ENCODE measurements around the gene VAV3. TPM values are rescaled to one million over a fixed set of nuclear protein-coding genes. Genes with fewer than 3 reads are reported as not detected.

VAV3 gene
- total RNA-seq, 1 donor from 2014 or later: 1.8 TPM

DNA sequence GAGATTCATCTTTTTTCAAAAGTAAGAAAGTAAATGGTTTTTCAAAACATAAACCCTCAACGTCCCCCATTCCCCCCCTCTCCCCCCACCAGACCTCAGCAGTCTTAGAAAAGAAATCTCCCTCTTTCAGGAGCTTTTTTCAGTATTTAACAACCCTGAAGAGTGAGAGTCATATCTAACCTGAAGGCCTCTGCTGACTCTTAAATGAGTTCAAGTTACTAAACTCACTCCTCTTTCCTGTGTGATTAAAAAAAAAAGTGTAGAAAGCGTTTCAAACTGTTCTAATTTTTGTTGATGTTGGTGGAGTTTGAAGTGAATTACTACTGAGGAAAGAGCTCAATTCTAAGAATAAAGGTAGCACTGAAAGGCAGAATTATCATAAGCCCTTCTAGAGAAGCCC is 93.7 kb downstream of the VAV3 start:
- no peak for DNase-seq (ENCODE audit: low spot score, unreplicated experiment)
- H3K9me3 Mint-ChIP-seq (ENCODE audit: low read depth): peaks cover 5% of the 10 kb centered on the region
- peaks cover 2% of the 10 kb centered on the region for H3K4me1 Mint-ChIP-seq (ENCODE audit: low read depth)
- H3K27ac Mint-ChIP-seq: no peak overlapping the region
- H3K36me3 Mint-ChIP-seq (ENCODE audit: insufficient read depth): no peaks in the 10 kb centered on the region
- TF ChIP-seq, protein P1, sequence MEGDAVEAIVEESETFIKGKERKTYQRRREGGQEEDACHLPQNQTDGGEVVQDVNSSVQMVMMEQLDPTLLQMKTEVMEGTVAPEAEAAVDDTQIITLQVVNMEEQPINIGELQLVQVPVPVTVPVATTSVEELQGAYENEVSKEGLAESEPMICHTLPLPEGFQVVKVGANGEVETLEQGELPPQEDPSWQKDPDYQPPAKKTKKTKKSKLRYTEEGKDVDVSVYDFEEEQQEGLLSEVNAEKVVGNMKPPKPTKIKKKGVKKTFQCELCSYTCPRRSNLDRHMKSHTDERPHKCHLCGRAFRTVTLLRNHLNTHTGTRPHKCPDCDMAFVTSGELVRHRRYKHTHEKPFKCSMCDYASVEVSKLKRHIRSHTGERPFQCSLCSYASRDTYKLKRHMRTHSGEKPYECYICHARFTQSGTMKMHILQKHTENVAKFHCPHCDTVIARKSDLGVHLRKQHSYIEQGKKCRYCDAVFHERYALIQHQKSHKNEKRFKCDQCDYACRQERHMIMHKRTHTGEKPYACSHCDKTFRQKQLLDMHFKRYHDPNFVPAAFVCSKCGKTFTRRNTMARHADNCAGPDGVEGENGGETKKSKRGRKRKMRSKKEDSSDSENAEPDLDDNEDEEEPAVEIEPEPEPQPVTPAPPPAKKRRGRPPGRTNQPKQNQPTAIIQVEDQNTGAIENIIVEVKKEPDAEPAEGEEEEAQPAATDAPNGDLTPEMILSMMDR (IDR thresholded peaks at IDR 0.05; ENCODE audit: unreplicated experiment): no peak
- H3K4me3 Mint-ChIP-seq (ENCODE audit: low read depth): no peak overlapping the region
- H3K27me3 Mint-ChIP-seq: peaks cover 20% of the 10 kb centered on the region

DNA sequence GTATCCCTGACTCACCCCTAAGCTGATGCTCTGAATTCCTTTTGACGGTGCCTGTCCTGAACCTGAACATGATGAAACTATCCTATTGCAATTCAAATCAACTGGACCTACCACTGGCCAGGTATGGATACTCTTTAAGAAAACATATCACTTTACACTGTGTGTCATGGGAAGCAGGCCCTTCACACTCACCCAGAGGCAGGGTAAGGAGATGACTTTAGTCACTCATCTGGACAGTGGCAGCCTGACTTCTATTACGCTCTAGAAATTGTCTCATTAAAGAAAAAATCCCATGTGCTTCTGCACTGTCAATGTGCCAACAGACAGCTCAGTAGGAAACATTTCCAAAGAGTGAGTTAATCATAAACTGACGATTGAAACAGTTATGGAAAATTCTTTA is 94.3 kb downstream of the VAV3 start:
- Mint-ChIP-seq H3K36me3 (ENCODE audit: insufficient read depth) (no peaks in the 10 kb centered on the region), H3K27ac (no peak overlapping the region), H3K4me1 (ENCODE audit: low read depth) (peaks cover 2% of the 10 kb centered on the region), H3K27me3 (peaks cover 17% of the 10 kb centered on the region), H3K4me3 (ENCODE audit: low read depth) (no peak overlapping the region), H3K9me3 (ENCODE audit: low read depth) (peaks cover 5% of the 10 kb centered on the region)
- TF ChIP-seq, protein P1 (IDR thresholded peaks at IDR 0.05; ENCODE audit: unreplicated experiment): no peak
- DNase-seq (ENCODE audit: low spot score, unreplicated experiment): no peak

DNA sequence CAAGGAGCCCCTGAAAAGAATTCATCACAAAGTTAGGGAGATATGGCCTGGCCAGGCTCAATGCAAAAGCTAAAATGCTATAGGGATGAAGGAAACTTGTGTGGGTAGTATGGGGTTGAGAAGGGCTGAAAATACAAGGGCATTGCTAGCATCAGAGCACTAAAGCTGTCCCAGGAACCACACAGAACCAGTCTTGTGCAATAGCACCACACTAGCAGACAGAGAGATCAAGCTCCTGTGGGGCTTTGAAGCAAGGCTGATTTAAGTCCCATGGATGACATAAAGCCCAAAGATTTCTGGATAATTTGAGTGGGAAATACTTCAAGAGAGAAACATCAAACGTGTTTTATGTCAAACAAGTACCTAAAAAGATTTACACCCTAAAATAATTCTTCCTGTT is 97.1 kb downstream of the VAV3 start:
- peaks cover 2% of the 10 kb centered on the region for H3K4me1 Mint-ChIP-seq (ENCODE audit: low read depth)
- H3K9me3 Mint-ChIP-seq (ENCODE audit: low read depth): peaks cover 5% of the 10 kb centered on the region
- H3K36me3 Mint-ChIP-seq (ENCODE audit: insufficient read depth): no peaks in the 10 kb centered on the region
- TF ChIP-seq, protein P1 (IDR thresholded peaks at IDR 0.05; ENCODE audit: unreplicated experiment): no peak
- DNase-seq (ENCODE audit: low spot score, unreplicated experiment): no peak
- H3K4me3 Mint-ChIP-seq (ENCODE audit: low read depth): no peak overlapping the region
- H3K27me3 Mint-ChIP-seq: peaks cover 31% of the 10 kb centered on the region
- no peak overlapping the region for H3K27ac Mint-ChIP-seq

DNA sequence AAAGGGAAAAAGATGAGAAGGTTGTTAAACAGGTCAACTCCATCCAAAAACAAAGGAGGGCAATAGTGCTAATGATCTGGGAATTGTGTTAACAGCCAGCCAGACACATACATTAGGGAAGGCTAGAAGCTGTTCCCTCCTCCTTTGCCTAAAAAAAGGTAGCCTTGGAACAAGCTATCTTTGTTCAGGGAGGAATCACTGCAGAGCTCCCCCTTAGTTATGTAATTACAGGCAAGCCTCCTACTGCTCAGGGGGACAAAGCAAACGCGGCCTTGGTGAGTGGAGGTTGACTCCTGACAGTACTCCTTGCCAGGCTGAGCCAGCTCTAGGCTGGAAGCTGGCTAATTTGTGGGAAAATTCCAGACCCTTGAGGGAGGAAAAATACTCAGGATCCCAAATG is 97.6 kb downstream of the VAV3 start:
- Mint-ChIP-seq H3K27ac (no peak overlapping the region), H3K4me1 (ENCODE audit: low read depth) (peaks cover 2% of the 10 kb centered on the region), H3K9me3 (ENCODE audit: low read depth) (peaks cover 5% of the 10 kb centered on the region), H3K36me3 (ENCODE audit: insufficient read depth) (no peaks in the 10 kb centered on the region), H3K4me3 (ENCODE audit: low read depth) (no peak overlapping the region), H3K27me3 (peaks cover 31% of the 10 kb centered on the region)
- TF ChIP-seq, protein P1 (IDR thresholded peaks at IDR 0.05; ENCODE audit: unreplicated experiment): no peak
- DNase-seq (ENCODE audit: low spot score, unreplicated experiment): no peak

DNA sequence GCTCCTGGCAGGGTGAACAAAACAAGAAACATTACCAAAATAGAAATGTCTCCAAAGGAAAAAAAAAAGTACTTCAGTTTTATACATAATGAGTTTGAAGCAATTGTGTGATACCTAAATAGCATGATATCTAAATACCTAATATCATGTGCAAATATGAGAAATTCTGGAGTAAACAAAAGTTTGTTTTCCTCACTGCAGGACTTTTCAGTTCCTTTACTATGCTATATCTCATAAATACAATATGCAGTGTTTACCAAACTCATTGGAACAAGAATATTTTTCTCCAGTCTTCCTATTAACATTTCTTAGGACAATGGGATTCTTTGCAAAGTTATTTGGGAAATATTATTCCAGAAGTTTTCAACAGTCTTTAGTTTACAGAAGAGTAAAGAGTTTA is 98.1 kb downstream of the VAV3 start:
- no peak overlapping the region for H3K27ac Mint-ChIP-seq
- H3K4me3 Mint-ChIP-seq (ENCODE audit: low read depth): no peak overlapping the region
- H3K9me3 Mint-ChIP-seq (ENCODE audit: low read depth): peaks cover 5% of the 10 kb centered on the region
- H3K4me1 Mint-ChIP-seq (ENCODE audit: low read depth): peaks cover 2% of the 10 kb centered on the region
- TF ChIP-seq, protein P1 (IDR thresholded peaks at IDR 0.05; ENCODE audit: unreplicated experiment): no peak
- no peaks in the 10 kb centered on the region for H3K36me3 Mint-ChIP-seq (ENCODE audit: insufficient read depth)
- peaks cover 31% of the 10 kb centered on the region for H3K27me3 Mint-ChIP-seq
- no peak for DNase-seq (ENCODE audit: low spot score, unreplicated experiment)

Measured in progenitor cell of endocrine pancreas (in vitro differentiated cells).